ENCODE results near the gene ALPL.
A peak's percentile ranks its signal among the peaks of the same experiment; 100 is the strongest.
"Not testable (repeated sequence)": the region's sequence is repeated elsewhere in the genome, so short reads cannot be mapped to it uniquely, and the experiment has no call there.

ALPL gene

DNA sequence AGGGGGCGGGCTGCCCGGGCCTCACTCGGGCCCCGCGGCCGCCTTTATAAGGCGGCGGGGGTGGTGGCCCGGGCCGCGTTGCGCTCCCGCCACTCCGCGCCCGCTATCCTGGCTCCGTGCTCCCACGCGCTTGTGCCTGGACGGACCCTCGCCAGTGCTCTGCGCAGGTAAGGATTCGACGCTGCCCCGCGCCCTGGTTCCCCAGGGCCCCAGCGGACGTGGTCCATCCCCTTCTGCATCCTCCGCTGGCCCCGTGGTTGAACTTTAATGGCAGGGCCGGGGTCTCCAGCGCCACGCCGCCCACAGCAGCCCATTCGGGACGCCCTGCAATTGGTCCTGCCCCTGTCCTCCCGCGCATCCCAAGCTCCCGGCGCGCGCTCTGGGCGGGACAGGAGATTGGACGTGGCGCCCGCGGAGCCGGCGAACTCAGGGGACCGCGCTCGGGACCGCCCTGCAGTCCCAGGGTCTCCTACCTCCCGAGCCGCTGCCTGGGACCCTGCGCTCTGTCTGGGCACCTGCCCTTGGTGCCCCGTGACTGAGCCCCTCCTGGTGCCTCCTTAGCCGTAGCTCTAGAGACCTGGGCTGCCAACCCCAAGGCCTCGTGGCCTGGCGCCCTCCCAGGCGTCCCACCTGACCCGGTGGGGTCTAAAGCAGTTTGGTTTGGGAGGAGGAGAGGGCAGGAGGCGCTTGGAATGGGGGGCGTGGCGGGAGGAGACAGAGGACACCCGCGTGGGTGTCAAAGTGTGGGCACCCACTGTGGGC is at the start of gene ALPL:
ALPL (plus strand) TSS at position 73 of the 762 bp plus-strand sequence. CDS start 44,659 bp downstream, outside the sequence.
- Histone ChIP-seq H3K4me1 (peaks cover 22% of the 10 kb centered on the region), H3K4me3 (peak within 1 kb of the TSS; percentile 56), H3K36me3 (replicated peaks) (no peaks in the 10 kb centered on the region), H3K27me3 (ENCODE audit: low read depth) (no peaks in the 10 kb centered on the region), H3K9me3 (no peaks in the 10 kb centered on the region)
- no peak for DNase-seq (ENCODE audit: low spot score in 2 of 2)
- in situ Hi-C loops (cut with MboI; ENCODE audit: low sequenced_read_pairs), result no loop called here

GRCh38 chr1:21465127-21465526 is 44.1 kb upstream of the ALPL start:
- H3K9me3 ChIP-seq; DNase-seq (ENCODE audit: low spot score in 2 of 2); in situ Hi-C loops (cut with MboI; ENCODE audit: low sequenced_read_pairs); H3K4me3 ChIP-seq; H3K36me3 ChIP-seq (replicated peaks); H3K27me3 ChIP-seq (ENCODE audit: low read depth); H3K4me1 ChIP-seq: not testable (repeated sequence)

DNA sequence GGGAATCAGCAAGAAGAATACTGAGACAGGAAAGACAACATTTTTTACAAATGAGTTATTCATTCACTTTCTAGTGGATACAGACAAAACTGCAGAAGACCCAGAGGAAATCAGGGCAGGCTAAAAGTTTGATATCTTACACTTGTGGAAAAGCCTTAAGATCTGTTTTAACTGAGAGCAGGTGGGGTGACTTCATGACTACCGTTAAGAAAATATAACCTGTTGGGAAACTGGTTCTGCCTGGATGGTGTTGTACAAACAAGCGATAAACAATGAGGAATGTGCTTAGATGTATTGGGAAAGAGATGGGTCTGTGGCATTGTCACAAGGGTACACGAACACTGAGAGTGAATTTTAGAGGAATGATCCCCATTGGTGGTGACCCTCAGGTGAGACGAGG is 41.3 kb upstream of the ALPL start:
- not testable (repeated sequence) for H3K9me3 ChIP-seq

GRCh38 chr1:21468599-21468998 is 40.6 kb upstream of the ALPL start:
- Histone ChIP-seq H3K27me3 (ENCODE audit: low read depth) (no peaks in the 10 kb centered on the region), H3K36me3 (replicated peaks) (no peaks in the 10 kb centered on the region; the same call in 1 of the 2 replicates), H3K4me1 (no peaks in the 10 kb centered on the region), H3K4me3 (no peak overlapping the region), H3K9me3 (no peaks in the 10 kb centered on the region)
- in situ Hi-C loops (cut with MboI; ENCODE audit: low sequenced_read_pairs), result no loop called here
- DNase-seq (ENCODE audit: low spot score in 2 of 2), result peak in 1 of 2 experiments; percentile 55

More for the DNA sequence above, 41.3 kb upstream of the ALPL start:
- in situ Hi-C loops (cut with MboI; ENCODE audit: low sequenced_read_pairs); H3K27me3 ChIP-seq (ENCODE audit: low read depth); DNase-seq (ENCODE audit: low spot score in 2 of 2); H3K4me3 ChIP-seq; H3K4me1 ChIP-seq; H3K36me3 ChIP-seq (replicated peaks): not testable (repeated sequence)

- in situ Hi-C loops (cut with MboI; ENCODE audit: low sequenced_read_pairs), result no loop called here
These were observed 39.6 kb upstream of the ALPL start for GRCh38 chr1:21469581-21469980.

DNA sequence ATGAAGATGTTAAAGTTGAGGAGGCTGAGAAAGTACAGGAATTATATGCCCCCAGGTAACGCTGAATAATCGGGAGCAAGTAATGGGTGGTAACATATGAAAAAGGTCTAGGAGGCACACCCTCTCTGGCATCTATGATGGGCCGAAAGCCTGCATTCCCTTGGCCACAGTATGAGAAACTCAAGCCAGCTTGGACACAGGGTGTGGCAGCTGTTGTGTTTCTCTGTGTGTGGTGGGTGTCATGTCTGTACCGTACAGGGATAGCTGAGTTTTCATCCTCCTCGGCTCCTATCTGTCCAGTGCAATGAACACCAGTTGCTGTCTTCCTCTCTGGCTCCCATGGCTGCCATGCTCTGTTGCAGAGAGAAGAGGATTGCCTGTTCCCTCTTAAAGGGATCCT is 36.4 kb upstream of the ALPL start:
- Histone ChIP-seq H3K27me3 (ENCODE audit: low read depth) (no peaks in the 10 kb centered on the region), H3K4me1 (no peaks in the 10 kb centered on the region), H3K4me3 (no peak overlapping the region), H3K9me3 (no peaks in the 10 kb centered on the region), H3K36me3 (replicated peaks) (no peaks in the 10 kb centered on the region; the same call in 1 of the 2 replicates)
- in situ Hi-C loops (cut with MboI; ENCODE audit: low sequenced_read_pairs), result no loop called here
- DNase-seq (ENCODE audit: low spot score in 2 of 2), result no peak

More at GRCh38 chr1:21469581-21469980, 39.6 kb upstream of the ALPL start:
- Histone ChIP-seq H3K9me3 (no peaks in the 10 kb centered on the region), H3K36me3 (replicated peaks) (no peaks in the 10 kb centered on the region; the same call in 1 of the 2 replicates), H3K4me3 (no peak overlapping the region), H3K27me3 (ENCODE audit: low read depth) (no peaks in the 10 kb centered on the region), H3K4me1 (no peaks in the 10 kb centered on the region)
- DNase-seq (ENCODE audit: low spot score in 2 of 2), result no peak

GRCh38 chr1:21478356-21478755 is 30.9 kb upstream of the ALPL start:
- H3K36me3 ChIP-seq (replicated peaks), result no peaks in the 10 kb centered on the region; the same call in 1 of the 2 replicates
- no peak overlapping the region for H3K4me3 ChIP-seq
- H3K27me3 ChIP-seq (ENCODE audit: low read depth), result no peaks in the 10 kb centered on the region
- no peak for DNase-seq (ENCODE audit: low spot score in 2 of 2)
- no peaks in the 10 kb centered on the region for H3K9me3 ChIP-seq
- H3K4me1 ChIP-seq, result no peaks in the 10 kb centered on the region
- in situ Hi-C loops (cut with MboI; ENCODE audit: low sequenced_read_pairs), result no loop called here

GRCh38 chr1:21483881-21484280 is 25.3 kb upstream of the ALPL start:
- H3K4me3 ChIP-seq; DNase-seq (ENCODE audit: low spot score in 2 of 2); H3K36me3 ChIP-seq (replicated peaks); in situ Hi-C loops (cut with MboI; ENCODE audit: low sequenced_read_pairs); H3K4me1 ChIP-seq; H3K9me3 ChIP-seq; H3K27me3 ChIP-seq (ENCODE audit: low read depth): not testable (repeated sequence)

DNA sequence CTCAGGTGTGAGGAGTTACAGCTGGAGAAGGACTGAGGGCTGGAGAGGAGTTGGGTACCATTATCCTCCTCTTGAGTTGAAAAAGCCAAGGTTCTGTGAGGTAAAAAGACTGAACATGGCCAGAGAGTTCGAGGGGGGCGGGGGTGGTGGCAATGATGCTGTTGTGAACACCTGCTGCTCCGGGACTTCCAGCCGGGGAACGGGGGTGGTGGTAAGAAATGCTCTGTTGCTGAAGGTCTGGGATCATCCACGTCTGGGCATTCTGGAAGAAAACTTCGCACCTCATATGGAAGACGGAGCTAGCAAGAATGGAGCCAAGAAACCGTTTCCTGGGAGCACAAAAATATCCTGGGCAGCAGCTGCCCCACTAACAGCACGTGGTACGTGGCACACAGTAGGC is 20.1 kb upstream of the ALPL start:
- no peaks in the 10 kb centered on the region for H3K27me3 ChIP-seq (ENCODE audit: low read depth)
- H3K9me3 ChIP-seq, result peaks cover 5% of the 10 kb centered on the region; the same call in 1 of the 2 replicates
- in situ Hi-C loops (cut with MboI; ENCODE audit: low sequenced_read_pairs), result no loop called here
- peaks cover 10% of the 10 kb centered on the region for H3K4me1 ChIP-seq
- H3K36me3 ChIP-seq (replicated peaks), result no peaks in the 10 kb centered on the region
- DNase-seq (ENCODE audit: low spot score in 2 of 2), result no peak
- H3K4me3 ChIP-seq, result no peak overlapping the region

DNA sequence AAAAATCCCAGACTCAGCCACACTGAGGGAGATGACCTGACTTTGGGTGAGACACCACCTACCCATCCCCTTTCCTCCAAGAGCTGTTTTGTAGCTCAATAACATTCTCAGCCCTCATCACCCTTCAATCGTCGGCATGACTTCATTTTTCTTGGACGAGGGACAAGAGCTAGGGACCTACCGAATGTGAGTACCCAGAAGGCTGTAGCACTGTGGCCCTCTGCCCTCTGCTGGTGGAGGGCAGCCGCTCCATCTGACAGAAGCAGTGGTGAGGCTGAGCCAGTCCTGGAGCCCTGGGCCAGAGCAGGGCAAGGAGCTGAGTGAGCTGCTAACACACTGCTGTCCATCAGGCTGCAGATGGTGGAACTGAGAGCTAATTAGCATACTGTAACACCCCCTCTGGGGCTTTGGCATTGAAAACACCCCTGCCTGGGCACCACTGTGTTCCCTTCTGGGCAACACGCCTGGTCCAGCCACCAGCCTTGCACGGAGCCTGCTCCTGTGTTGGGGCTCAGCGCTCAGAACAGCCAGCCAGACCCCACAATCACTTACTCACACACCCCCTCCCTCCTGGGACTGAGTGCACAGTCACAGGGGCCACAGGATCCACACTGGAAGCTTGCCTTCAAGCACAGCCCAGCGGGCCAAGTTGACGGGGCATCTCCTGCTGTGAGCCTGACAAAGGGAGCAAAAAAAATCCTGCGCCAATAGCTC is 18.3 kb upstream of the ALPL start:
- no peaks in the 10 kb centered on the region for H3K36me3 ChIP-seq (replicated peaks)
- peak in 1 of 2 experiments; percentile 47 for DNase-seq (ENCODE audit: low spot score in 2 of 2)
- H3K27me3 ChIP-seq (ENCODE audit: low read depth), result no peaks in the 10 kb centered on the region
- peaks cover 5% of the 10 kb centered on the region; the same call in 1 of the 2 replicates for H3K9me3 ChIP-seq
- H3K4me1 ChIP-seq, result peaks cover 10% of the 10 kb centered on the region
- H3K4me3 ChIP-seq, result no peak overlapping the region
- in situ Hi-C loops (cut with MboI; ENCODE audit: low sequenced_read_pairs), result no loop called here

DNA sequence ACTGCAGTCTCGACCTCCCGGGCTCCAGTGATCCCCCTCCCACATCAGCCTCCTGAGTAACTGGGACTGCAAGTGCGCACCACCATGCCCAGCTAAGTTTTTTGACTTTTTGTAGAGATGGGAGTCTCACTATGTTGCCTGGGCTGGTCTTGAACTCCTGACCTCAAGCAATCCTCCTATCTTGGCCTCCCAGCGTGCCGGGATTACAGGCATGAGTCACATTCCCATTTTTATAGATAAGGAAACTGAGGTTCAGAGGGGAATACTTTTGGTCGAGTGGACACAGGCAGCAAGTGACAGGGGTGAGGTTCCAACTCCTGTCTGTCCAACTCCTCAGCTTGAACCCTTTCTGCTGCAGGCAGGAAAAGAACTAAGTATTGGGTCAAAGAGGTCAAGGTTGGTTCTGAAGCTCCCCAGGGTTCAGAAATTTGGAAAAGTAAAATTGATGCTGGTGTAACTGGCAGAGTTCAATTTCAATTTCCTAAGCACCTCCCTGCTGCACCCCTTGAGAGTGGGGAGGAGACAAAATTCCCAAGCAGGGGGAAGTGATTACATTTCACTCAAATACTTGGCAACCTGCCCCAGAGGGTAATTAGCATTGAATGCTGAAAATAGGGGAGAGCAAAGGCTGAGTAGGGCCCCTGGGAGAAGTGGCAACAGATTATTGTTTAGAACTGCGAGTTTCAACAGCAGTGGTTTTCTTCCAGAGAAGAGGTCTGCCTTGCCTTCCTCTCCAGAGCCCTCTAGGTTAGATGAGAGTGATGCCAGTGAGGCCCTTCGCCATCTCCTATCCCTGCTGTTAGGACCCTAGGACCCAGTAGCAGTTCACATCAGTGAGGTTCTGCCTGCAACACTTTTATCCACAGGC is 17.5 kb upstream of the ALPL start:
- in situ Hi-C loops (cut with MboI; ENCODE audit: low sequenced_read_pairs), result no loop called here
- Histone ChIP-seq H3K4me1 (peaks cover 10% of the 10 kb centered on the region), H3K36me3 (replicated peaks) (no peaks in the 10 kb centered on the region), H3K4me3 (no peak overlapping the region), H3K27me3 (ENCODE audit: low read depth) (no peaks in the 10 kb centered on the region), H3K9me3 (peaks cover 5% of the 10 kb centered on the region; the same call in 1 of the 2 replicates)
- DNase-seq (ENCODE audit: low spot score in 2 of 2), result peak; percentile 53 to 80

- no peaks in the 10 kb centered on the region for H3K36me3 ChIP-seq (replicated peaks)
- in situ Hi-C loops (cut with MboI; ENCODE audit: low sequenced_read_pairs), result no loop called here
- no peak for DNase-seq (ENCODE audit: low spot score in 2 of 2)
- peaks cover 5% of the 10 kb centered on the region; the same call in 1 of the 2 replicates for H3K9me3 ChIP-seq
- H3K4me1 ChIP-seq, result peaks cover 10% of the 10 kb centered on the region
- no peak overlapping the region for H3K4me3 ChIP-seq
- H3K27me3 ChIP-seq (ENCODE audit: low read depth), result no peaks in the 10 kb centered on the region
These were observed 16.9 kb upstream of the ALPL start for GRCh38 chr1:21492356-21492625.

DNA sequence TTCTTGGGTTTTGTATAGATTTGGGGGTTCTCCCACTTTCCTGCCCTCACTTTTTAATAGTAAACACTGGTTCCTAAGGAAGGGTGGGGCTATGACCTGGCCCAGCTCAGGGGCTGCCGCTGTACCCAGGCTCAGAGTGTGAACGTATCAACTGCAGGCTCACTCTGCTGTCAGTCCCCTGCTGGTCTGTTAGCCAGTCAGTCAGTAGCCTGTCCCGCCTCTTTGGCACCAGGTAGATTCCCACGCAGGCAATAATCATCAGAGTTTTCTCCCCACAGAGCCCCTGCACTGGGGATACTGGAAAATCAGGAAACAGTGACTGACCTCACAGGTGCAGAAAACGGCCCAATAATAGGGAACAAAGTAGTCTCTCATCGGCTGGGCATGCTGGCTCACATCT is 15.0 kb upstream of the ALPL start:
- Histone ChIP-seq H3K4me3 (no peak overlapping the region), H3K9me3 (peaks cover 5% of the 10 kb centered on the region; the same call in 1 of the 2 replicates), H3K4me1 (peaks cover 10% of the 10 kb centered on the region), H3K36me3 (replicated peaks) (no peaks in the 10 kb centered on the region), H3K27me3 (ENCODE audit: low read depth) (no peaks in the 10 kb centered on the region)
- DNase-seq (ENCODE audit: low spot score in 2 of 2), result no peak
- in situ Hi-C loops (cut with MboI; ENCODE audit: low sequenced_read_pairs), result no loop called here

Measured in HAP-1 (cell line).